Liver (tissue), 9 donors: ENCODE data around the gene S100PBP. TPM values are rescaled to one million over a fixed set of nuclear protein-coding genes. Genes with fewer than 3 reads are reported as not detected.
"Not testable (repeated sequence)": the region's sequence is repeated elsewhere in the genome, so short reads cannot be mapped to it uniquely, and the experiment has no call there.

Experiments
- DNase-seq: peaks from one replicate; pipeline ENCODE4 v3.0.0-alpha.2; 2017; ENCODE audit warnings: low spot score
- H3K27ac ChIP-seq, 2 donors: one replicate each; pipeline ENCODE4 v1.7.0; 2013; ENCODE audit warnings: inconsistent platforms in 2 of 2, low read length in 2 of 2, control low read depth in 1 of 2, low read depth in 1 of 2, mild to moderate bottlenecking in 1 of 2
- H3K27me3 ChIP-seq, 4 donors: one replicate each; pipeline versions ENCODE4 v1.6.1 to v1.7.0; 2013; ENCODE audit warnings: low read length in 3 of 4, inconsistent platforms in 1 of 4, mild to moderate bottlenecking in 1 of 4, moderate library complexity in 1 of 4; ENCODE audit not compliant: control insufficient read depth in 4 of 4, insufficient read depth in 4 of 4
- H3K36me3 ChIP-seq, 4 donors: one replicate each; pipeline versions ENCODE4 v1.6.1 to v1.7.0; 2013; ENCODE audit warnings: low read length in 3 of 4, mild to moderate bottlenecking in 3 of 4, low read depth in 1 of 4, moderate library complexity in 1 of 4; ENCODE audit not compliant: control insufficient read depth in 4 of 4, insufficient read depth in 3 of 4
- H3K4me1 ChIP-seq, 4 donors: one replicate each; pipeline versions ENCODE4 v1.6.1 to v1.7.0; 2013; ENCODE audit warnings: low read length in 3 of 4, mild to moderate bottlenecking in 3 of 4, moderate library complexity in 1 of 4; ENCODE audit not compliant: control insufficient read depth in 4 of 4, insufficient read depth in 4 of 4
- H3K4me3 ChIP-seq, 3 donors: one replicate each; pipeline versions ENCODE4 v1.6.1 to v1.7.0; 2013; ENCODE audit warnings: low read length in 3 of 3, control low read depth in 1 of 3, low read depth in 1 of 3, mild to moderate bottlenecking in 1 of 3
- H3K9ac ChIP-seq, 2 donors: one replicate each; pipeline ENCODE4 v1.7.0; 2013; ENCODE audit warnings: low read length in 2 of 2, mild to moderate bottlenecking in 2 of 2, moderate library complexity in 2 of 2, control low read depth in 1 of 2, low read depth in 1 of 2
- H3K9me3 ChIP-seq, 4 donors: one replicate each; pipeline versions ENCODE4 v1.6.1 to v1.7.0; 2013; ENCODE audit warnings: low read length in 3 of 4; ENCODE audit not compliant: control insufficient read depth in 4 of 4
- ATF3 ChIP-seq: IDR thresholded peaks from 2 replicates; pipeline ENCODE4 v1.6.1; 2016; ENCODE audit warnings: antibody characterized with exemption
- FOXA1 ChIP-seq: IDR thresholded peaks from 2 replicates; pipeline ENCODE4 v1.6.1; 2016; ENCODE audit warnings: antibody characterized with exemption
- FOXA2 ChIP-seq: IDR thresholded peaks from 2 replicates; pipeline ENCODE4 v1.6.1; 2016; ENCODE audit warnings: antibody characterized with exemption
- GABPA ChIP-seq, 2 donors: IDR thresholded peaks in 1 of 2; conservative IDR thresholded peaks in 1 of 2; 2 replicates each; pipeline ENCODE4 v1.6.1; 2016; ENCODE audit warnings: antibody characterized with exemption in 2 of 2, mild to moderate bottlenecking in 1 of 2, moderate library complexity in 1 of 2
- HNF4A ChIP-seq, 2 donors: conservative IDR thresholded peaks; 2 replicates each; pipeline ENCODE4 v1.6.1; 2016; ENCODE audit warnings: antibody characterized with exemption in 2 of 2, mild to moderate bottlenecking in 2 of 2
- HNF4G ChIP-seq: IDR thresholded peaks from 2 replicates; pipeline ENCODE4 v1.6.1; 2016; ENCODE audit warnings: antibody characterized with exemption
- JUND ChIP-seq, 2 donors: IDR thresholded peaks; 2 replicates each; pipeline ENCODE4 v1.6.1; 2016; ENCODE audit warnings: antibody characterized with exemption in 2 of 2
- MAX ChIP-seq: IDR thresholded peaks from 2 replicates; pipeline ENCODE4 v1.6.1; 2016; ENCODE audit warnings: antibody characterized with exemption
- NR2F2 ChIP-seq: IDR thresholded peaks from 2 replicates; pipeline ENCODE4 v1.6.1; 2016; ENCODE audit warnings: antibody characterized with exemption
- RAD21 ChIP-seq, 2 donors: IDR thresholded peaks; 2 replicates each; pipeline ENCODE4 v1.6.1; 2016; ENCODE audit warnings: antibody characterized with exemption in 2 of 2, mild to moderate bottlenecking in 2 of 2
- RXRA ChIP-seq, 2 donors: IDR thresholded peaks; 2 replicates each; pipeline ENCODE4 v1.6.1; 2017 to 2018; ENCODE audit warnings: antibody characterized with exemption in 2 of 2, mild to moderate bottlenecking in 1 of 2
- SP1 ChIP-seq: IDR thresholded peaks from 2 replicates; pipeline ENCODE4 v1.6.1; 2018; ENCODE audit warnings: antibody characterized with exemption, mild to moderate bottlenecking
- TAF1 ChIP-seq: conservative IDR thresholded peaks from 2 replicates; pipeline ENCODE4 v1.6.1; 2016; ENCODE audit warnings: antibody characterized with exemption, mild to moderate bottlenecking
- YY1 ChIP-seq: IDR thresholded peaks from 2 replicates; pipeline ENCODE4 v1.6.1; 2016; ENCODE audit warnings: antibody characterized with exemption, mild to moderate bottlenecking
- ZBTB33 ChIP-seq: IDR thresholded peaks from 2 replicates; pipeline ENCODE4 v1.6.1; 2016; ENCODE audit warnings: antibody characterized with exemption
- WGBS: extraction: QIAGEN DNeasy Blood & Tissue Kit; methylation state at CpG from one replicate; pipeline ENCODE4 v1.1.7; 2013; 5-methylcytosine and 5-hydroxymethylcytosine counted together
- polyA plus RNA-seq, 2 donors: library from polyadenylated mRNA; stranded (reverse) in 1 of 2; unstranded in 1 of 2; fragments of 200-250 nt in 1 of 2; fragments of >200 nt in 1 of 2; fragmentation: Nextera tagmentation in 1 of 2; extraction: Ambion mirVana in 1 of 2; gene quantifications; one replicate each; pipeline versions ENCODE4 v1.2.1 to v1.2.3, GENCODE V29; 2013 to 2015
- total RNA-seq, 2 donors: library from RNA; depleted of rRNA; stranded (reverse); fragments of >200 nt; gene quantifications; one replicate each; pipeline ENCODE4 v1.2.3, GENCODE V29; 2014
- TF ChIP-seq, protein P1 (sequence below): fragments of 150-350 bp; IDR thresholded peaks from 2 replicates; pipeline ENCODE4 v1.5.1; 2017; ENCODE audit warnings: improper control_type of control experiment, low read depth, low read length; ENCODE audit not compliant: missing input control
- TF ChIP-seq, protein P2 (sequence below): IDR thresholded peaks from 2 replicates; pipeline ENCODE4 v1.6.1; 2016; ENCODE audit warnings: antibody characterized with exemption, mild to moderate bottlenecking
- donor health status: healthy.
- donor health status: healthy.
- donor health status: healthy.
- donor health status: healthy.
- donor health status: healthy.

The S100PBP gene
- total and polyA plus RNA-seq, 4 donors, result 1.9 to 24.8 (median 11.1) TPM

GRCh38 chr1:32795763-32796162 is 21.7 kb upstream of the S100PBP start:
- not testable (repeated sequence) for DNase-seq, H3K4me3 ChIP-seq, H3K27ac ChIP-seq, H3K27me3 ChIP-seq, H3K4me1 ChIP-seq, H3K9ac ChIP-seq, H3K9me3 ChIP-seq
- H3K36me3 ChIP-seq, result peaks cover 7 to 36% (median 13%) of the 10 kb centered on the region in 4 donors
- 97% methylated on average over 4 of the region's 4 CpGs for WGBS

- no peaks in the 10 kb centered on the region for H3K4me1 ChIP-seq
- H3K9ac ChIP-seq, result no peak overlapping the region
- no peaks in the 10 kb centered on the region for H3K27me3 ChIP-seq
- no peak for TF ChIP-seq ATF3
- no peak for TF ChIP-seq HNF4A (conservative IDR thresholded peaks at IDR 0.05)
- no peak for TF ChIP-seq RXRA (IDR thresholded peaks at IDR 0.05)
- TF ChIP-seq ZBTB33, result no peak
- TF ChIP-seq FOXA2, result no peak
- TF ChIP-seq NR2F2, result no peak
- TF ChIP-seq FOXA1, result no peak
- no peak for TF ChIP-seq GABPA (IDR thresholded peaks at IDR 0.05 in 1 of 2, conservative IDR thresholded peaks at IDR 0.05 in 1 of 2)
- TF ChIP-seq RAD21 (IDR thresholded peaks at IDR 0.05), result no peak
- TF ChIP-seq MAX, result no peak
- no peak for TF ChIP-seq YY1
- TF ChIP-seq, protein P1, sequence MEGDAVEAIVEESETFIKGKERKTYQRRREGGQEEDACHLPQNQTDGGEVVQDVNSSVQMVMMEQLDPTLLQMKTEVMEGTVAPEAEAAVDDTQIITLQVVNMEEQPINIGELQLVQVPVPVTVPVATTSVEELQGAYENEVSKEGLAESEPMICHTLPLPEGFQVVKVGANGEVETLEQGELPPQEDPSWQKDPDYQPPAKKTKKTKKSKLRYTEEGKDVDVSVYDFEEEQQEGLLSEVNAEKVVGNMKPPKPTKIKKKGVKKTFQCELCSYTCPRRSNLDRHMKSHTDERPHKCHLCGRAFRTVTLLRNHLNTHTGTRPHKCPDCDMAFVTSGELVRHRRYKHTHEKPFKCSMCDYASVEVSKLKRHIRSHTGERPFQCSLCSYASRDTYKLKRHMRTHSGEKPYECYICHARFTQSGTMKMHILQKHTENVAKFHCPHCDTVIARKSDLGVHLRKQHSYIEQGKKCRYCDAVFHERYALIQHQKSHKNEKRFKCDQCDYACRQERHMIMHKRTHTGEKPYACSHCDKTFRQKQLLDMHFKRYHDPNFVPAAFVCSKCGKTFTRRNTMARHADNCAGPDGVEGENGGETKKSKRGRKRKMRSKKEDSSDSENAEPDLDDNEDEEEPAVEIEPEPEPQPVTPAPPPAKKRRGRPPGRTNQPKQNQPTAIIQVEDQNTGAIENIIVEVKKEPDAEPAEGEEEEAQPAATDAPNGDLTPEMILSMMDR, result no peak
- TF ChIP-seq, protein P2, sequence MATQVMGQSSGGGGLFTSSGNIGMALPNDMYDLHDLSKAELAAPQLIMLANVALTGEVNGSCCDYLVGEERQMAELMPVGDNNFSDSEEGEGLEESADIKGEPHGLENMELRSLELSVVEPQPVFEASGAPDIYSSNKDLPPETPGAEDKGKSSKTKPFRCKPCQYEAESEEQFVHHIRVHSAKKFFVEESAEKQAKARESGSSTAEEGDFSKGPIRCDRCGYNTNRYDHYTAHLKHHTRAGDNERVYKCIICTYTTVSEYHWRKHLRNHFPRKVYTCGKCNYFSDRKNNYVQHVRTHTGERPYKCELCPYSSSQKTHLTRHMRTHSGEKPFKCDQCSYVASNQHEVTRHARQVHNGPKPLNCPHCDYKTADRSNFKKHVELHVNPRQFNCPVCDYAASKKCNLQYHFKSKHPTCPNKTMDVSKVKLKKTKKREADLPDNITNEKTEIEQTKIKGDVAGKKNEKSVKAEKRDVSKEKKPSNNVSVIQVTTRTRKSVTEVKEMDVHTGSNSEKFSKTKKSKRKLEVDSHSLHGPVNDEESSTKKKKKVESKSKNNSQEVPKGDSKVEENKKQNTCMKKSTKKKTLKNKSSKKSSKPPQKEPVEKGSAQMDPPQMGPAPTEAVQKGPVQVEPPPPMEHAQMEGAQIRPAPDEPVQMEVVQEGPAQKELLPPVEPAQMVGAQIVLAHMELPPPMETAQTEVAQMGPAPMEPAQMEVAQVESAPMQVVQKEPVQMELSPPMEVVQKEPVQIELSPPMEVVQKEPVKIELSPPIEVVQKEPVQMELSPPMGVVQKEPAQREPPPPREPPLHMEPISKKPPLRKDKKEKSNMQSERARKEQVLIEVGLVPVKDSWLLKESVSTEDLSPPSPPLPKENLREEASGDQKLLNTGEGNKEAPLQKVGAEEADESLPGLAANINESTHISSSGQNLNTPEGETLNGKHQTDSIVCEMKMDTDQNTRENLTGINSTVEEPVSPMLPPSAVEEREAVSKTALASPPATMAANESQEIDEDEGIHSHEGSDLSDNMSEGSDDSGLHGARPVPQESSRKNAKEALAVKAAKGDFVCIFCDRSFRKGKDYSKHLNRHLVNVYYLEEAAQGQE, result no peak
- TF ChIP-seq JUND (IDR thresholded peaks at IDR 0.05), result no peak
- no peak for TF ChIP-seq HNF4G
- no peak for TF ChIP-seq TAF1
- TF ChIP-seq SP1, result no peak
- H3K9me3 ChIP-seq, result no peaks in the 10 kb centered on the region
- no peak for DNase-seq
- 98% methylated on average over 1 of the region's 1 CpG for WGBS
- H3K27ac ChIP-seq, result no peak overlapping the region
- H3K36me3 ChIP-seq, result peaks cover 2 to 36% (median 14%) of the 10 kb centered on the region in 4 donors
- no peak overlapping the region for H3K4me3 ChIP-seq
These were observed 20.0 kb upstream of the S100PBP start for GRCh38 chr1:32797456-32797855.
